Tibial artery (tissue), 4 donors: ENCODE measurements around the gene PUM1.
"Not testable (repeated sequence)": the region's sequence is repeated elsewhere in the genome, so short reads cannot be mapped to it uniquely, and the experiment has no call there.

Experiments used
- DNase-seq, 2 donors: peaks; one replicate each; pipeline ENCODE4 v3.0.0-alpha.2; 2019
- H3K27ac ChIP-seq, 2 donors: fragments of 200-600 bp; sonication (generic) in 1 of 2; 1 replicate in 1 of 2; 2 replicates in 1 of 2; pipeline ENCODE4 v1.5.1; 2018 to 2019; ENCODE audit warnings: mild to moderate bottlenecking in 1 of 2
- H3K27me3 ChIP-seq, 2 donors: fragments of 200-600 bp; sonication (generic) in 1 of 2; one replicate each; pipeline versions ENCODE4 v1.5.1 to v1.6.0; 2016 to 2019
- H3K36me3 ChIP-seq, 3 donors: fragments of 200-600 bp; sonication (generic) in 2 of 3; one replicate each; pipeline ENCODE4 v1.5.1; 2016 to 2019; ENCODE audit warnings: mild to moderate bottlenecking in 2 of 3
- H3K4me1 ChIP-seq, 4 donors: fragments of 200-600 bp; sonication (generic) in 2 of 4; 1 replicate in 3 of 4; 2 replicates in 1 of 4; pipeline ENCODE4 v1.5.1; 2016 to 2019
- H3K4me3 ChIP-seq, 2 donors: fragments of 200-600 bp; sonication (generic) in 1 of 2; 1 replicate in 1 of 2; 2 replicates in 1 of 2; pipeline ENCODE4 v1.5.1; 2018 to 2019; ENCODE audit warnings: mild to moderate bottlenecking in 2 of 2
- H3K9me3 ChIP-seq, 3 donors: fragments of 200-600 bp; sonication (generic) in 1 of 3; one replicate each; pipeline ENCODE4 v1.5.1; 2016 to 2019
- CTCF ChIP-seq, 2 experiments: fragments of 200-600 bp in 1 of 2; fragments of 450-650 bp in 1 of 2; IDR thresholded peaks; one replicate each; pipeline ENCODE4 v1.5.1; 2017 to 2019; ENCODE audit warnings: antibody characterized with exemption in 2 of 2, mild to moderate bottlenecking in 1 of 2, moderate library complexity in 1 of 2
- intact Hi-C: fragments of 100-400 bp; cut with DNase I; formaldehyde crosslinking; loops from one replicate; pipeline ENCODE4 v1.15.0; 2023; ENCODE audit warnings: low total_unique reads

Gene PUM1

GRCh38 chr1:31095985-31096384 lies 30.5 kb upstream of the PUM1 start:
- H3K27me3 ChIP-seq, result no peaks in the 10 kb centered on the region
- no peak overlapping the region for H3K4me3 ChIP-seq
- no peaks in the 10 kb centered on the region for H3K9me3 ChIP-seq
- no peak overlapping the region for H3K27ac ChIP-seq
- H3K36me3 ChIP-seq, result no peaks in the 10 kb centered on the region
- DNase-seq, result no peak
- H3K4me1 ChIP-seq, result no peaks in the 10 kb centered on the region
- intact Hi-C loops, result no loop called here
- TF ChIP-seq CTCF (IDR thresholded peaks at IDR 0.05), result no peak

GRCh38 chr1:31095298-31095981 lies 29.9 kb upstream of the PUM1 start:
- no peaks in the 10 kb centered on the region for H3K9me3 ChIP-seq
- no peak overlapping the region for H3K27ac ChIP-seq
- DNase-seq, result no peak
- intact Hi-C loops, result no loop called here
- H3K27me3 ChIP-seq, result no peaks in the 10 kb centered on the region
- no peaks in the 10 kb centered on the region for H3K4me1 ChIP-seq
- H3K4me3 ChIP-seq, result no peak overlapping the region
- H3K36me3 ChIP-seq, result no peaks in the 10 kb centered on the region
- no peak for TF ChIP-seq CTCF (IDR thresholded peaks at IDR 0.05)

GRCh38 chr1:31088081-31088480 lies 22.6 kb upstream of the PUM1 start:
- intact Hi-C loops, H3K4me1 ChIP-seq, H3K9me3 ChIP-seq, H3K27ac ChIP-seq, H3K36me3 ChIP-seq, DNase-seq, H3K27me3 ChIP-seq, H3K4me3 ChIP-seq: not testable (repeated sequence)

- H3K36me3 ChIP-seq, result no peaks in the 10 kb centered on the region
- no peaks in the 10 kb centered on the region for H3K27me3 ChIP-seq
- DNase-seq, result no peak
- no peak for TF ChIP-seq CTCF (IDR thresholded peaks at IDR 0.05)
- no peaks in the 10 kb centered on the region for H3K9me3 ChIP-seq
- no peak overlapping the region for H3K27ac ChIP-seq
- H3K4me3 ChIP-seq, result no peak overlapping the region
- intact Hi-C loops, result no loop called here
- H3K4me1 ChIP-seq, result no peaks in the 10 kb centered on the region
These were observed 19.5 kb upstream of the PUM1 start for GRCh38 chr1:31084782-31085569.

GRCh38 chr1:31082385-31082784 lies 16.9 kb upstream of the PUM1 start:
- no peak for DNase-seq
- H3K27ac ChIP-seq, result no peak overlapping the region
- H3K27me3 ChIP-seq, result no peaks in the 10 kb centered on the region
- intact Hi-C loops, result no loop called here
- TF ChIP-seq CTCF (IDR thresholded peaks at IDR 0.05), result no peak
- H3K36me3 ChIP-seq, result no peaks in the 10 kb centered on the region
- H3K4me1 ChIP-seq, result no peaks in the 10 kb centered on the region
- no peak overlapping the region for H3K4me3 ChIP-seq
- no peaks in the 10 kb centered on the region for H3K9me3 ChIP-seq

GRCh38 chr1:31073044-31073443 lies 7.5 kb upstream of the PUM1 start:
- no peak overlapping the region for H3K4me3 ChIP-seq
- intact Hi-C loops, result no loop called here

More at GRCh38 chr1:31073044-31073443, 7.5 kb upstream of the PUM1 start:
- no peak overlapping the region for H3K27ac ChIP-seq
- TF ChIP-seq CTCF (IDR thresholded peaks at IDR 0.05), result no peak
- no peaks in the 10 kb centered on the region for H3K9me3 ChIP-seq
- no peaks in the 10 kb centered on the region for H3K36me3 ChIP-seq
- no peak for DNase-seq
- H3K27me3 ChIP-seq, result no peaks in the 10 kb centered on the region
- H3K4me1 ChIP-seq, result no peaks in the 10 kb centered on the region
